ENCODE results near the gene DDN.

GRCh38 chr12:49008943-49009342 is 9.8 kb upstream of the DDN start:
- no peak for TF ChIP-seq EZH2 (IDR thresholded peaks at IDR 0.05)
- TF ChIP-seq POLR2AphosphoS5 (IDR thresholded peaks at IDR 0.05; ENCODE audit: borderline replicate concordance, low read depth, low read length) = no peak
- TF ChIP-seq FOXP2 (optimal IDR thresholded peaks at IDR 0.05; ENCODE audit: control extremely low read depth, extremely low read length, insufficient read depth) = no peak

Data from SK-N-MC (cell line).